SK-N-SH (cell line): ENCODE results near the gene DGLUCY. TPM values are rescaled to one million over a fixed set of nuclear protein-coding genes. Genes with fewer than 3 reads are reported as not detected.

ENCODE experiments used
- CTCF ChIA-PET: fragments of 300-600, 350-600 bp; formaldehyde crosslinking; extraction: SDS; loops from one replicate; lab custom pipeline; 2021; lab: Yijun Ruan, JAX
- POLR2A ChIA-PET: fragments of 350-600 bp; sonication (Branson Sonifier 250); formaldehyde crosslinking; extraction: SDS; loops from one replicate; lab custom pipeline; 2020; ENCODE audit warnings: antibody characterized with exemption, inconsistent platforms; lab: Yijun Ruan, JAX
- DNase-seq: peaks from one replicate; pipeline ENCODE4 v3.0.0; 2012
- H2AFZ ChIP-seq: fragments of 200-600 bp; sonication (generic); 2 replicates; pipeline ENCODE4 v1.8.1; 2016; ENCODE audit warnings: antibody characterized with exemption, mild to moderate bottlenecking, low read depth
- H3F3A ChIP-seq: fragments of 200-600 bp; sonication (generic); replicated peaks from 2 replicates; pipeline ENCODE3; 2016; ENCODE audit warnings: antibody characterized with exemption, mild to moderate bottlenecking; ENCODE audit not compliant: insufficient read depth
- H3K27ac ChIP-seq, 2 experiments: fragments of 200-500 bp in 1 of 2; fragments of 200-600 bp in 1 of 2; sonication (Bioruptor generic) in 1 of 2; sonication (generic), shearing (Covaris generic) in 1 of 2; 2 replicates each; pipeline versions ENCODE4 v1.5.1 to v1.6.1; 2014 to 2016; ENCODE audit warnings: low read depth in 2 of 2, inconsistent platforms in 1 of 2, low read length in 1 of 2, mild to moderate bottlenecking in 1 of 2, mixed read lengths in 1 of 2
- H3K27me3 ChIP-seq: fragments of 200-600 bp; sonication (generic), shearing (Covaris generic); 2 replicates; pipeline ENCODE4 v1.6.1; 2016; ENCODE audit warnings: mixed run types; ENCODE audit not compliant: insufficient read depth
- H3K36me3 ChIP-seq, 2 experiments: fragments of 200-500 bp in 1 of 2; fragments of 200-600 bp in 1 of 2; sonication (Bioruptor generic) in 1 of 2; sonication (generic) in 1 of 2; replicated peaks in 1 of 2; 2 replicates each; pipeline versions ENCODE3 to v1.5.1; 2014 to 2016; ENCODE audit warnings: low read length in 1 of 2, mild to moderate bottlenecking in 1 of 2; ENCODE audit not compliant: insufficient read depth in 2 of 2, control insufficient read depth in 1 of 2
- H3K4me1 ChIP-seq, 2 experiments: fragments of 200-500 bp in 1 of 2; fragments of 200-600 bp in 1 of 2; sonication (Bioruptor generic) in 1 of 2; sonication (generic), shearing (Covaris generic) in 1 of 2; 2 replicates each; pipeline versions ENCODE4 v1.5.1 to v1.6.1; 2014 to 2016; ENCODE audit warnings: low read depth in 1 of 2, low read length in 1 of 2, mixed run types in 1 of 2; ENCODE audit not compliant: insufficient read depth in 2 of 2, control insufficient read depth in 1 of 2
- H3K4me2 ChIP-seq: fragments of 200-600 bp; sonication (generic), shearing (Covaris generic); 2 replicates; pipeline ENCODE4 v1.6.1; 2017; ENCODE audit warnings: mixed run types
- H3K4me3 ChIP-seq, 2 experiments: fragments of 200-500 bp in 1 of 2; fragments of 200-600 bp in 1 of 2; sonication (Bioruptor generic) in 1 of 2; sonication (generic), shearing (Covaris generic) in 1 of 2; 2 replicates each; pipeline versions ENCODE4 v1.5.1 to v1.8.1; 2014 to 2016; ENCODE audit warnings: low read depth in 2 of 2, inconsistent platforms in 1 of 2, low read length in 1 of 2, mild to moderate bottlenecking in 1 of 2, mixed read lengths in 1 of 2, moderate library complexity in 1 of 2
- H3K79me2 ChIP-seq: fragments of 200-600 bp; sonication (generic); 2 replicates; pipeline ENCODE4 v1.8.1; 2017; ENCODE audit warnings: mild to moderate bottlenecking; ENCODE audit not compliant: insufficient read depth
- H3K9ac ChIP-seq: fragments of 200-600 bp; sonication (generic); 2 replicates; pipeline ENCODE4 v1.6.1; 2017; ENCODE audit warnings: mixed run types
- H3K9me2 ChIP-seq: fragments of 200-600 bp; sonication (generic); 2 replicates; pipeline ENCODE4 v1.6.1; 2017; ENCODE audit warnings: mixed run types
- H3K9me3 ChIP-seq: fragments of 200-600 bp; sonication (generic); 2 replicates; pipeline ENCODE4 v1.6.1; 2017; ENCODE audit warnings: mixed run types, mild to moderate bottlenecking, moderate library complexity
- H4K20me1 ChIP-seq: fragments of 200-600 bp; sonication (generic); 2 replicates; pipeline ENCODE4 v1.6.1; 2017; ENCODE audit warnings: mild to moderate bottlenecking, mixed run types; ENCODE audit not compliant: insufficient read depth
- CHD2 ChIP-seq: fragments of 150-350 bp; IDR thresholded peaks from 2 replicates; pipeline ENCODE4 v1.6.1; 2018; ENCODE audit warnings: low read length; ENCODE audit not compliant: partially characterized antibody
- ELF1 ChIP-seq: IDR thresholded peaks from 2 replicates; pipeline ENCODE4 v1.4.0; 2012
- FOXM1 ChIP-seq: IDR thresholded peaks from 2 replicates; pipeline ENCODE4 v1.4.0; 2012; ENCODE audit warnings: low read depth, mild to moderate bottlenecking
- MXI1 ChIP-seq: IDR thresholded peaks from 2 replicates; pipeline ENCODE4 v1.6.1; 2012; ENCODE audit warnings: mild to moderate bottlenecking, low read depth, low read length, improper control_type of control experiment
- SIN3A ChIP-seq: IDR thresholded peaks from 2 replicates; pipeline ENCODE4 v1.6.1; 2012; ENCODE audit warnings: low read depth, mild to moderate bottlenecking, low read length, moderate library complexity, borderline replicate concordance
- TAF1 ChIP-seq: IDR thresholded peaks from 2 replicates; pipeline ENCODE4 v1.6.1; 2012; ENCODE audit warnings: low read depth, mild to moderate bottlenecking, low read length, moderate library complexity, borderline replicate concordance
- YY1 ChIP-seq: IDR thresholded peaks from 2 replicates; pipeline ENCODE4 v1.4.0; 2012; ENCODE audit warnings: low read depth, mild to moderate bottlenecking
- WGBS: methylation state at CpG from one replicate; pipeline ENCODE4 v1.1.6; 2017; ENCODE audit warnings: low lambda C conversion rate; 5-methylcytosine and 5-hydroxymethylcytosine counted together
- polyA plus RNA-seq, 3 experiments: library from polyadenylated mRNA; depleted of rRNA; stranded (reverse); fragments of >200 nt; gene quantifications; 2 replicates each; pipeline ENCODE4 v1.2.3, GENCODE V29; 2012

Gene DGLUCY
- polyA plus RNA-seq, 1 of the 3 experiments (the other 2 are of a cell fraction) = 17.2 TPM

DNA sequence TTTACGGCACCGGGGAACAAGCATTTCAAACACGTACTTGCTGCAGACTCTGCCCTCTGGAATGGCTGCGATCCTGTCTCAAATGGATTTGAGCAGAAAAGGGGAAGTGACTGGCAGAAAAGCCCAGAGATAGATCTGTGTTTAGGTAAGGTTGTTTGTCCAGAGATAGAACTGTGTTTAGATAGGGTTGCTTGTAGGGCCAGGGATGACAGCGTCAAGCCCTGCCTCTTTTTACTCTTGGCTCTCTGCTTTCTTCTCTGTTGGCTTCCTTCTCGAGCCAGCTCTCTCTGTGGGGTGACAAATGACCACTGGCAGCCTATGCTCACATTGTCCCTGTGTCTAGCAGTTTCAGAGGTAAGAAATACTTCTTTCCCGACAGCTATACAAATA lies 11.4 kb downstream of the DGLUCY start:
- H3K9me2 ChIP-seq = no peaks in the 10 kb centered on the region
- TF ChIP-seq TAF1 (no peak), CHD2 (no peak)
- TF ChIP-seq, all 33 proteins: peak for 0
- no peaks in the 10 kb centered on the region for H3K36me3 ChIP-seq
- no peak overlapping the region for H3K4me2 ChIP-seq
- 88% methylated on average over 7 of the region's 7 CpGs for WGBS
- no peaks in the 10 kb centered on the region for H4K20me1 ChIP-seq
- no peak overlapping the region for H3K4me3 ChIP-seq
- no peak for DNase-seq
- no peaks in the 10 kb centered on the region for H3K27me3 ChIP-seq
- ChIA-PET CTCF (no interaction called here), POLR2A (no interaction called here)
- H3K27ac ChIP-seq = no peak overlapping the region
- no peaks in the 10 kb centered on the region for H3F3A ChIP-seq
- H3K4me1 ChIP-seq = peaks cover 0 to 10% of the 10 kb centered on the region in 2 experiments; a peak in 1 of 4 replicates
- no peaks in the 10 kb centered on the region for H3K79me2 ChIP-seq
- H3K9ac ChIP-seq = no peak overlapping the region
- H2AFZ ChIP-seq = no peak overlapping the region
- no peaks in the 10 kb centered on the region for H3K9me3 ChIP-seq

DNA sequence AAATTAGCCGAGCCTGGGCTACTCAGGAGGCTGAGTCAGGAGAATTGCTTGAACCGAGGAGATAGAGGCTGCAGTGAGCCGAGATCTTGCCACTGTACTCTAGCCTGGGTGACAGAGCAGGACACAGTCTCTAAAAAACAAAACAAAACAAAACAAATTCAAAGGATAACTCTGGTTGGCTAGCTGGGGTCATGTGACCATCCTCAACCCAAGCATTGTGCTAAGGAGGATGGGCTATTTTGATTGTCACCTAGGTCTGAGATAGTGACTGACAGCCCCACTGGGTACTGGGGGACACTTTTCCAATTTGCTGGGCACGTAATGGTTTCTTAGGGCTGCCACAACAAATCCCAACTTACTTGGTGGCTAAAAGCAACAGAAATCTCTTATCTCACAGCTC lies 11.9 kb downstream of the DGLUCY start:
- Histone ChIP-seq H3K27me3 (no peaks in the 10 kb centered on the region), H4K20me1 (no peaks in the 10 kb centered on the region), H2AFZ (no peak overlapping the region), H3F3A (no peaks in the 10 kb centered on the region), H3K9ac (no peak overlapping the region), H3K4me3 (no peak overlapping the region), H3K4me2 (no peak overlapping the region), H3K27ac (no peak overlapping the region), H3K79me2 (no peaks in the 10 kb centered on the region), H3K36me3 (no peaks in the 10 kb centered on the region), H3K9me2 (no peaks in the 10 kb centered on the region), H3K9me3 (no peaks in the 10 kb centered on the region), H3K4me1 (peaks cover 0 to 10% of the 10 kb centered on the region in 2 experiments; a peak in 1 of 4 replicates)
- TF ChIP-seq ELF1 (no peak), SIN3A (no peak), MXI1 (no peak)
- WGBS = 95% methylated on average over 4 of the region's 4 CpGs
- ChIA-PET CTCF (no interaction called here), POLR2A (no interaction called here)
- DNase-seq = no peak

DNA sequence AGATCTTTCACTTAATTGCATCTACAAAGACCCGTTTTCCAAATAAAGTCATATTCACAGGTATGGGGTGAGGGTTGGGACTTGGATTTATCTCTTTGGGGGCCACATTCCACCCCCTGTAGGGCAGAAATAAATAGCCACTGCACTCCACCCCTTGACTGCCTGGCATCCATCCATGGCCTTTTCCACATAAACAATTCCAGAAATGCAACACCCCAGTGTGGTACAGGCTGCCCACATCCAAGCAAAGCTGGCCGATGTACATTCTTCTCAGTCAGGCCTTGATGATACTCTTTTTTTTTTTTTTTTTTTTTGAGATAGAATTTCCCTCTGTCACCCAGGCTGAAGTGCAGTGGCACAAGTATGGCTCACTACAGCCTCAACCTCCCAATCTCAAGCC lies 12.9 kb downstream of the DGLUCY start:
- Histone ChIP-seq H3K27me3 (no peaks in the 10 kb centered on the region), H4K20me1 (no peaks in the 10 kb centered on the region), H3K79me2 (no peaks in the 10 kb centered on the region), H3F3A (no peaks in the 10 kb centered on the region), H2AFZ (no peak overlapping the region), H3K9me3 (no peaks in the 10 kb centered on the region), H3K4me1 (peaks cover 0 to 10% of the 10 kb centered on the region in 2 experiments; a peak in 1 of 4 replicates), H3K4me2 (no peak overlapping the region), H3K9me2 (no peaks in the 10 kb centered on the region), H3K27ac (no peak overlapping the region), H3K36me3 (peaks cover 0 to 4% of the 10 kb centered on the region in 2 experiments), H3K9ac (no peak overlapping the region)
- ChIA-PET POLR2A (interaction anchor here (0.6 kb wide), 1 partner anchor 29 kb away, joined by 3 read pairs; no protein-coding TSS in a partner anchor), CTCF (interaction anchor here (2.2 kb wide), 1 partner anchor 46 kb away, joined by 5 read pairs; no protein-coding TSS in a partner anchor)
- DNase-seq = no peak
- WGBS = 90% methylated on average over 2 of the region's 2 CpGs
- no peak for TF ChIP-seq FOXM1
- no peak for TF ChIP-seq YY1
- TF ChIP-seq, all 33 proteins: peak for 0
- H3K4me3 ChIP-seq = no peak overlapping the region
